ENCODE results near the gene PPP2R2B. TPM values are rescaled to one million over a fixed set of nuclear protein-coding genes. Genes with fewer than 3 reads are reported as not detected.
"Not testable (repeated sequence)": the region's sequence is repeated elsewhere in the genome, so short reads cannot be mapped to it uniquely, and the experiment has no call there.

The PPP2R2B gene
- total RNA-seq, 1 donor from 2014 or later = 7.9 TPM

DNA sequence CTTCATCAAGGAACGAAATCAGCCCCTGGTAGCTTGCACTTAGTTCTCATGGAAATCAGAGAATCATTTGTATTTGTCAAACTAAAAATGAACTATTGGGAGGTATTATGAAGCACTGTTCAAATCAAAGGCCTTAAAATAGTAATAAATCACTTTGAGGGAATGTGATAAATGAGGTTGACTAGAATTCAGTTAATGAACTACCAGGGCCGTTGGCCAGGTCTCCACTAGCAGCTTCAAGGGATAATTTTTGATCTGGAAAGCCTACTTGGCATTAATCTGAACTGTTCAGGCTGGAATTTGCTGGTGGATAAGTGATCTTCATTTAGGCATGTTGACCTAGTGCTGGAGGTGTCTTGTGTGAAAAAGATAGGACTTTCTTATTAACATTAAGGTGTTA is 286.2 kb downstream of the PPP2R2B start:
- intact Hi-C loops (cut with DNase I) = no loop called here
- no peak for DNase-seq (ENCODE audit: low spot score)

DNA sequence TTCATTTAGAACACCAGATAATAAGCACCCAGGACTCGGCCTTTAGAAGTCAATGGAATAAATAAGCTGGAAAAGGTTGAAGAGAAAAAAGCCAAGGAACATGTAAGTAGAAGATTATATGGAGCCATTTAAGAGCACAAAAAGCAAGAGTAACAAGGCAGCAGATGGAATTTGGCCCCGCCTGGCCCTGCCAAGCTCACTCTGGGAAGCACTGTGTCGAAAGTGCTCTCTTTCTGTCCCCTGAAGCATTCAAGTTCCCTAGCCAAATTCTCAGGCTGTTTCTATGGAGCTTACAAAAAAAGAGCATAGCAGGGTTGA is 289.6 kb downstream of the PPP2R2B start:
- DNase-seq (ENCODE audit: low spot score) = no peak
- intact Hi-C loops (cut with DNase I) = no loop called here

DNA sequence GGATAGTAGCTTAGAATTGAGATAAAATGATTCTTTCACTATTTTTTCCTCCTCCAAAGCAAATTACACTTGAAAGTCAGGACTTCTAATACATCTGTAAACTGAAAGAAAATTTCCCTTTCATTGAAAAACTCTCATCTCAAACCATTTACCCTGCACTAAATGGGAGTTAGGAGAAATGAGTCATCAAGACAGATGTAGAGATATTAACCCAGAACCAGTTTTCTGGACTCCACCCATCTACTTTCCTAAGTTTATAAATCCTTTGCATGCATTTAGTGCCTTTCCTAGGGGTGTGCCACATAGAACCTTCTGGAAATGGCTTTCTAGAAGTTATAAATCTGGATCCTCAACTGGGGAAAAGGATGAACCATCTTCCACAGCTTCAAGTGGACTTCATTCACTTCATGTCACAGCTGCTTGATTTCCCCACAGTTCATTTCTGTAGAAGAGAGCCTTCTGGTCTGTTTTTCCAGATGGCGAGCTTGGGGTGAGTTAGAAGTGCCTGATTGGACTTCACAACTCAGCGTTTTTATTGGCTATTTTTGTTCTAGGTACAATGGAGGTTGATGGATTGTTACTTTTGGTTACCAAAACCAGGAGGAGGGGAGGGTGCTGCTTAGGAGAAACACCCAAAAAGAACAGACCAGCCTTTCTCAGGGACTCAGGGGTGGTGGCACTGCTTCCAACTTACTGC is 290.1 kb downstream of the PPP2R2B start:
- intact Hi-C loops (cut with DNase I) = no loop called here
- no peak for DNase-seq (ENCODE audit: low spot score)

DNA sequence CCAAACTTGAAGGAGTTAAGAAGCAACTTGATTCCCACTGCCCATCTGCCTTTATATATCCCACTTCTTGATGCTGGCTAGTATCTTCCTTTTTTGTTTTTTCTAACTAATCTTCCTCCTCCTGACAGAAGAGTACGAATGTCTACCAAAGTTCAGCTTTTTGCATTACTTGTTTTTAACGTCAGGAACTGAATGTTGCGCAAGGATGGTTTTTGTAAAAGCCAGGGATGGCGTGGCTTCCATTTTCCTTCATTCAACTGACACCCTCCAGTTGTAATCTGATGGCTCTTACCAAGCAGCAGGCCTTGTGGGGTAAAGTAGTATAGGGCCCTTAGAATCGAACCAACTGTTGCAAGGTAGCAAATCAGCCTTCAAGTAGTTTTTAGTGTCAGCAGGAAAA is 291.8 kb downstream of the PPP2R2B start:
- intact Hi-C loops (cut with DNase I) = no loop called here

DNA sequence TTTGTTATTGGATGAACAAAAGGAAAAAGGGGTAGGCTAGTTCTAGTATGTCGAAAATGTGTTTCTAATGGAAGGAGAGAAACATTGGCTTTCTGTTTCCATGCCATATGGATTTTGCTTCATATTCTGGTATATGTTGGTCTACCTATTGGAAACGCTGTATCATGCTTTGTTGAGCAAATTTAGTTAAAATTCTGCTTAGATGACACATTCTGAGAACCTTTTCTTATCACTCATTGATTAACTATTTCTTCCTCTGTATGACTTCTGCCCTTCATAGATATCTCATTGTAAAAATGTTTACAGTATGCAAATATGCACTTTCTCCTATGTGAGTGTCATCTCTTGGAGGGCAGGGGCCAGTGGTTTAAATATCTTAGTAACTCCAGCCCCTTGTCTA is 293.8 kb downstream of the PPP2R2B start:
- intact Hi-C loops (cut with DNase I) = no loop called here

More for the DNA sequence above, 291.8 kb downstream of the PPP2R2B start:
- no peak for DNase-seq (ENCODE audit: low spot score)

DNA sequence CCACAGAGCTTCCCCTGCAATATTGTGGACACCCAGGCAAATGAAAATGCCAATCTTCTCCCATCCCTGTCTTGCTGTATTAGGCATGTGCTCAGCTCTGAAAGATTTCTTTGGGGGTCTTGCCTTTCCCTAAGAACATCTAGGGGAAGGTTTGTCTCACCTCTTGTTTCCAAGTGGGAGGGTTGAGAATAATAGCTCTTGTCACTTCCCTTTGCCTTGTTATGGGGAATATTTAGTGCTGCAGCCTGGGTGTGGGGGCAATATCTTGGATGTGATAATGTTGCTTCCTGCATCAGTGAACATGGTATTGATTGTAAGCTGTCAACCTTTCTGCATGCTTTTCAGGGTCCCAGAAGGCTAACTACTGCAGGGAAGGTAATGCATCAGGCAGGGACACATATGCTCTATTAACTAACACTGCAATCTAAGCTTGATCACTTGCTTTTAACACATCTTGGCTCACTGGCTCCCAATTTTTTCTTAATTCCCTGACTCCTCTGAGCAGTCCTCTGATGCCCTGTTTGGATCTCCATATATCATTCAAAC is 296.4 kb downstream of the PPP2R2B start:
- no peak for DNase-seq (ENCODE audit: low spot score)
- intact Hi-C loops (cut with DNase I) = no loop called here

More for the DNA sequence above, 293.8 kb downstream of the PPP2R2B start:
- no peak for DNase-seq (ENCODE audit: low spot score)

DNA sequence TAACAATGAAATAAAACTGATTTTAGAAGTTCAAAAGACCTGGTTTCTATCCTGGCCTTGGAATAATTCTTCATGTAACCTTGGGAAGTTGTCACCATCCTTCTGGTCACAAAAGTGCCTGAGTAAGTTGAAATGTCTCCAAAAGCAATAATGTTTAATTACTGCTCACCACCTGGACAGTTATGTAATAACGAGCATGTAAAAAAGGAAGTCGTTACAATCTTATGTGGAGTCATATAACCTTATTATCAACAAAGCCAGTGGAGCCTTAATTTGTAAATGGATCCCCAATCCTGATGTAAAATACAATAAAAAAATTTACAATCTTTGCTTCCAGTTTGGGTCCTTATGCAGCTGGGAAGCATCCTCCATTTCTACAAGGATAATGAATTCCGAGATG is 298.3 kb downstream of the PPP2R2B start:
- DNase-seq (ENCODE audit: low spot score) = no peak
- intact Hi-C loops (cut with DNase I) = no loop called here

DNA sequence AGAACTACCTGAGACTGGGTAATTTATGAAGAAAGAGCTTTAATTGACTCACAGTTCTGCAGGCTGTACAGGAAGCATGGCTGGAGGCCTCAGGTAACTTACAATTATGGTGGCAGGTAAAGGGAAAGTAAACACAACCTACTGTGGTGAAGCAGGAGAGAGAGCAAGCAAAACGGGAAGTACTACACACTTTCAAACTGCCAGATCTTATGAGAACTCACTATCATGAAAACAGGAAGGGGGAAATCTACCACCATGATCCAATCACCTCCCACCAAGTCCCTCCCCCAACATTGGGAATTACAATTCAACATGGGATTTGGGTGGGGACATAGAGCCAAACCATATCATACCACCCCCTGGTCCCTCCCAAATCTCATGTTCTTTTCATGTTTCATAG is 303.8 kb downstream of the PPP2R2B start:
- intact Hi-C loops (cut with DNase I) = no loop called here
- no peak for DNase-seq (ENCODE audit: low spot score)

DNA sequence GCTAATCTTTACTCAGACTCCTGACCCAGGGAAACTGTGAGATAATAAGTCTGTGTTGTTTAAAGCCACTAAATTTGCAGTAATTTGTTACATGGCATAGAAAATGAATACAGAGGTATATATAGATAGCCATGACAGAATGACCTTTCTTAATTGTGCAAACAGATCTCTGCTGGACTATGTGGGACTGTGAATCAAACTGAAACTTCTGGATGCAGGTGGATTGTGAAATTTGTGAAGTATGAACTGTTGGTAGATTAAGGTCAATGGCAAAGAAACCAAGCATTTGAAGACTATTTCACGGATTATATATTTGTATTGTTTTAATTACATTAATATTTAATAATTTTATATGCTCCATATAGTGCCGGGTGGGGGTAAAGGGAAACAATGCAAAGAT is 310.4 kb downstream of the PPP2R2B start:
- intact Hi-C loops (cut with DNase I) = loop anchor here (5.0 kb wide), 1 partner anchor 379 kb away; no protein-coding TSS in a partner anchor
- DNase-seq (ENCODE audit: low spot score) = no peak

DNA sequence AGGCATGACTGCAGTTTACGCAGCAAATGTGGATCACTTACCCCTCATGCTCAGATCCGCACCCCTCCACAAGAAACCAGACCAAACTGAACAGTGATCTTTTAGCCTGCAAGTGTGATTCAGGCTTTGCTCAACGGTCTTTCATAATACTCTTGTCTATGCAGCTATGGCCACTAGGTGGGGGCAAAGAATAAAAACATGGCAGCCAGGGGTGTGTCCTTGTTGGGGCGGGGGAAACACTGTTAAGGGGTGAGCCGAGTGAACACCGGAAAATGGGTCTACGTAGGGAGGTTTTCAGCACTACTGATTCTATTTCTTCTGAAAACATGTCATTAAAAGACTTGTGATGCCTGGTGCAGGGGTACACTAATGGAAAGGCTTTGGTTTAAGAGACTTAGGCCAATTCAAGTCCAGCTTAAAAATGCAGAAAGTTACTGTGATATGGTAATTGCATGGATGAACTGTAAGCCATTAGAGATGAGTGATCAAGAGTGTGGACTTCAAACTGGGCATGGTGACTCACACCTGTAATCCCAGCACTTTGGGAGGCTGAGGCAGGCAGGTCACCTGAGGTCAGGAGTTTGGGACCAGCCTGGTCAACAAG is 312.7 kb downstream of the PPP2R2B start:
- DNase-seq (ENCODE audit: low spot score) = no peak
- intact Hi-C loops (cut with DNase I) = loop anchor here (2.0 to 5.0 kb wide), 2 partner anchors 381 to 401 kb away; no protein-coding TSS in a partner anchor

DNA sequence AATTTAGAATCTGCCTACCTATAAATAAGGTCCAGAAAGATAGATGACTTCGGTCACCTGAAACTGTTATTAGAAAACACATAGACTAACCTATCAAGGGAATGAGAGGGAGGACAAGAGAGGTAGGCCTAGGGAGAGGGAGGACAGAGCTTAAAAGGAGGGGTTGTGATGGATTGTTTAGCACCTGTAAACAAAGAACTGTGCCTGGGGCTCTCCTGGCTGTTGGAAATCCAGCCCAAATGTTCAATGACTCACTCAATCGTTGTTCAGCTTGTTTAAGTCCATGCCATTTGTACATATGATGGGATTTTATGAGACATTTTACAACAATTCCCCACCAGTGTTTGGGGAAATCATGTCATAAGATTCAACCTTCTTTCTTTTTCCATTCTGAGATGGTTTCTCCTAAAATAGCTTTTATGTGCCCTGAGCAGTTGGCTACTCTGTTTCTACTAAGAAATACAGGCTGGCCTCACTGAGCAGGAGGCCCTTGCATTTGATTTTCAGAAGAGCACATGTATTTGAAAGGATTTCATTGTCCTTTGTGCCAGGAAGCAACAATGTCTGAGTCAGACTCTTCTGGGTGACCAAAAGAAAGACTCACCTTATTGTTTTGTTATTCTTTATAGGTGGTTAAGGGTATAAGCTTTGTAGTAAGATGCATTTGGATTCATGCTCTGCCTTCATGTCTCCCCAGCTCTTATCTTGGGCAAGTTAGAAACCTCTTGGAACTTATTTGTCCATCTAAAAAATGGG is 314.4 kb downstream of the PPP2R2B start:
- intact Hi-C loops (cut with DNase I) = loop anchor here (2.0 kb wide), 1 partner anchor 403 kb away; no protein-coding TSS in a partner anchor
- DNase-seq (ENCODE audit: low spot score) = no peak

DNA sequence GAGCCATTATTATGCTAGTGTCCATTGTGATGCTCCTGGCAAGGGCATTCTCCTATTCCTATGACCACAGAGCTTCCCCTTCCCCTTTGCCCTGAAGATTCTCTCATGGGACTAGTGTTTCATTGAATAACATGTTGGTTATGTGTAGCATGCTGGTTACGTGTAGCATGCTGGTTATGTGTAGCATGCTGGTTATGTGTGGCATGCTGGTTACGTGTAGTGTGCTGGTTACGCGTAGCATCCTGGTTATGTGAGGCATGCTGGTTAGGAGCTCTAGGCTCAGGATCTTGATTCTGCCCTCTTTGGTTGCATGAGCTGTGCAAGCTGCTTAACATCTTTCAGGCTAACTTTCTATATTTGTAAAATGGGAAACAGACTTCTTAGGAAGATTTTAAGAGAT is 316.1 kb downstream of the PPP2R2B start:
- no peak for DNase-seq (ENCODE audit: low spot score)
- intact Hi-C loops (cut with DNase I) = no loop called here

DNA sequence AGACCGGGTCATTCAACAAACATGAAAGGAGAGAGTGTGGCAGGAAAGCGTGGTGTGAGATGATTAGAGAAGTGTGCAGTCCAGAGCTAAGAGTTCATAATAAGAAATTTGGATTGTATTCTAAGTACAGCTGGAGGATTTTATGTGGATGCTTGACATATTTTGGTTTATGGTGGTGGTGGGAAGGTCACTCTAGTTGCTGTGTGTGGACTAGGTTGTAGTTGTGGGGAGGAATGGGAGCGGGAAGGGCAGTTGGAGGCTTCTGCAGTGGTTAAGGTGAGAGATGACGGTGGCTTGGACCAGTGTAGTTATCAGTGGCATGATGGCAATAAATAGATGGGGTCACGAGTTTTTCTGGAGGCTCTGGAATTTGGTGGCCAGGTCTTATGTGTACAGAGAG is 316.8 kb downstream of the PPP2R2B start:
- intact Hi-C loops (cut with DNase I) = no loop called here
- no peak for DNase-seq (ENCODE audit: low spot score)

DNA sequence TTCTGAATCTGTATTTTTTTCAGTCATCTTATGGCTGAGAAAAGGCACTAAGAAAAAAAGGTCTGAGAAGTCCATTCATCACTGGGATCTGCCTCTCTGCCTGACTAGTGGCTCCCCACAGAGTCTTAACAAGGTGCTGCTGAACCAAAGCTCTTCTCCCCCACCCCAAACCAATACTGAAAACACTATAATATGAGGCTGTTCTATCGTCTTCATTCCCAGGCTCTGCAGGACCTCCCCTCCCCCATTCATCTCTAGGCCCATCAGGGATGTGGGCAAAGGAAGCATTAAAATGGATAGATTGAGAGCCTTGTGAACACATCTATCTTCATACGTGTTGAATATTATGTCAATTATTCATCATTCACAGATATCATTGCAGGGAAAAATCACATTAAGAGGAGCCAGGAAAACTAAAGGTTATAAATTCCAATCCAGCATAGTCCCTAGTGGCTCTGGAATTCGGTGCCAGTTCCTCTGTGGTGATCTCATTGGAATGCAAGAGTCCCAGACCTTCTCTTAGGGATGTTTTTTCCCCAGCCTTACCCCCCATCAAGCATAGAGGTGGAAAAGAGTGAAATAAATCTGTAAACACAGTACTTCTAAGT is 318.2 kb downstream of the PPP2R2B start:
- intact Hi-C loops (cut with DNase I) = no loop called here
- DNase-seq (ENCODE audit: low spot score) = no peak

DNA sequence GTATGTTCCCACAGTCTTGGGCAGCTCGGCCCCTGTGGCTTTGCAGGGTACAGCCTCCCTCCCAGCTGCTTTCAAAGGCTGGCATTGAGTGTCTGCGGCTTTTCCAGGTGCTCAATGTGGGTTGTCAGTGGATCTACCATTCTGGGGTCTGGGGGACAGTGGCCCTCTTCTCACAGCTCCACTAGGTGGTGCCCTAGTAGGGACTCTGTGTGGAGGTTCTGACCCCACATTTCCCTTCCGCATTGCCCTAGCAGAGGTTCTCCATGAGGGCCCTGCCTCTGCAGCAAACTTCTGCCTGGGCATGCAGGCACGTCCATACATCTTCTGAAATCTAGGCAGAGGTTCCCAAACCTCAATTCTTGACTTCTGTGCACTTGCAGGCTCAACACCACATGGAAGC is 321.7 kb downstream of the PPP2R2B start:
- intact Hi-C loops (cut with DNase I); DNase-seq (ENCODE audit: low spot score): not testable (repeated sequence)

DNA sequence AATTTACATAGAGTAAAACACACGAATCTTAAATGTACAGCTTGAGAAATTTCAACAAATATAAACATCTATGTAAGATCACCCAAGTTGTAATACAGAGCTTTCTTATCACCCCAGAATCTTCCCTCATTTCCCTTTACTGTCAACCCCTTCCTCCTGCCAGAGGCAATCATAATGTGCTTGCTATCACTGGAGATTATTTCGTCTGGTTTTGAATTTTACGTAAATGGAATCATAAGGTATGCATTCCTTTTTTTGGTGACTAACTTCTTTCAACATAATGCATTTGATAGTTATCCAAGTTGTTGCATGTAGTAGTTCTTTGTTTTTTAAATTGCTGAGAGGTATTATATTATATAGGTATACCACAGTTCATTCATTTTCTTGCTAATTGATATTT is 325.1 kb downstream of the PPP2R2B start:
- no peak for DNase-seq (ENCODE audit: low spot score)
- intact Hi-C loops (cut with DNase I) = no loop called here

DNA sequence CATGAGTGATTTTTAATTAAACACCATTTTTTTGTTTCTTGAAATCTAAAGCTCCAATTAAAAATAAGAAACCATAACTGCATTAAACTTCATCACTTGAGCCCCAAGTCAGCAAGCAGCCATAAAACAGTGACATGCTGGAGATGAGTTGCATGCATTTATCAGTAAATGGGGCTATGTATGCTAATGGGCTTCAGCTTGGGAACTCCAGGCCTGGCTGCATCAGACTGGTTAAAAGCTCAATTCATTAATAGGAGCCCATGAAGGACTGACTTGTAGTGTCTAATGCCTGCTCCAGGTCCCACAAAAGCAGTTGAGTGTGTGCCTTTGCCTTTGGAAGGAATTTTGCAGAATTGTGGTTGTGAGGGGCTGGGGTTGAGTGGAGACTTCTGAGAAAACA is 328.9 kb downstream of the PPP2R2B start:
- intact Hi-C loops (cut with DNase I) = no loop called here
- DNase-seq (ENCODE audit: low spot score) = no peak

DNA sequence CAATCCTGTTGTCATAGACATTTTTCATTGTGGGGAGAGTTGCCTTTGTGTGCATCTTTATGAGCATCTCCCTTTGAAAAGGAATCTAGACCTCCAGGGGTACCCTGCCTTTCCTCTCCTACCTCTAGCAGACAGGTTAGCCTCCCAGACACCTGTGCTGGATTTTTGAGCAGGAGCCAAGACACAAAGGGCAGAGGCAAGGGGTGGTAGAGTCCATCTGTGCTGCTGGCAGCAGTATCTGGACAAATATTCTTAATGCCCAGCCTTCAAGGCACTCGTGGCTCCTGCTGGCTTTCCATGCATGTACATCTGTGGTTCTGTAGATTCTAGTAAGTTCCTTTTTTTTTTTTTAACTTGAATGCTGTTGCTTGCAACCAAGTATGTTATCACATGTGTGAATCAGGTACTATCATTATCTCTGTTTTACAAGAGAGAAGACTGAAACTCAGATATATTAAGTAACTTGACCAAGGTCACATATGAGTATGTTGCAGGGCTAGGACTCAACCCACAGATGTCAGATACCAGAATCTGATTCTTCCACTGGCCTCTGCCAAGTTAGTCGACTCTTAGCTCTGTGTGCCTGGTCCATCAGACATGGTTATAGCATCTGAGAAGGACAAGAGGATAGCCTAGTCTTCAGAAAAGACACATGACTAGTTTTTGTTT is 329.6 kb downstream of the PPP2R2B start:
- no peak for DNase-seq (ENCODE audit: low spot score)
- intact Hi-C loops (cut with DNase I) = no loop called here

DNA sequence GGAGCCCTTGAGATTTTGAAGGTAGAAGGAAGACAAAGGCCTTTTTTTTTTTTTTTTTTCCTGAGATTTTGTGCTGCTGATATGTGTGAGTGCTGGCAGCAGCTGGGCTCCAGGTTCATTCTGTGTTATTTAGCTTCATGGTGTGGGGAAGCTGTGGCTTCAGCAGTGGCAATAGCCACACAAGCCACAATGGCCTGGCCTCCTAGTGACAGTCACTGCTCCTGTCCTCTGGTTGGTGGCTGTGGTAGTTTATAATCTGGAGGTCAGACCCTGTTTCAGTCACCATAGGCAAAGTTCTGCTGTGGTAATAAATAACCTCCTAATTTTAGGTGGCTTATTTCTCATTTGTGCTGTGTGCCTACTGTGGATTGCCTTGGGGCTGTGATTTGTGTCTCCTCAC is 334.3 kb downstream of the PPP2R2B start:
- DNase-seq (ENCODE audit: low spot score) = no peak
- intact Hi-C loops (cut with DNase I) = loop anchor here (5.0 kb wide), 1 partner anchor 643 kb away; no protein-coding TSS in a partner anchor
